M059J (cell line): ENCODE results near the gene MSMP. TPM values are rescaled to one million over a fixed set of nuclear protein-coding genes. Genes with fewer than 3 reads are reported as not detected.

ENCODE experiments used
- total RNA-seq: library from RNA; depleted of rRNA; stranded (reverse); fragments of >200 nt; shearing (Covaris generic); gene quantifications from 2 replicates; pipeline ENCODE4 v1.2.3, GENCODE V29; 2014; rRNA removed

Gene MSMP
- total RNA-seq, 1 experiment from 2014 or later = not detected

Other genes starting within 250 kb of the MSMP start
- 7.1 and 11.0 TPM in 2 replicates for gene TESK1, start 149.0 kb downstream of the MSMP start, total RNA-seq
- 0.05 and 4.1 TPM in 2 replicates for gene CD72, start 135.9 kb downstream of the MSMP start, total RNA-seq
- gene SIT1, start 103.3 kb downstream of the MSMP start, total RNA-seq = not detected in 2 replicates
- 4,274 and 18,093 TPM in 2 replicates for gene RMRP, start 96.3 kb downstream of the MSMP start, total RNA-seq
- 4.5 and 7.3 TPM in 2 replicates for gene CCDC107, start 96.0 kb downstream of the MSMP start, total RNA-seq
- 3.0 and 5.7 TPM in 2 replicates for gene ARHGEF39, start 89.1 kb downstream of the MSMP start, total RNA-seq
- gene CA9, start 80.3 kb downstream of the MSMP start, total RNA-seq = 38.2 and 67.0 TPM in 2 replicates
- gene TPM2, start 64.4 kb downstream of the MSMP start, total RNA-seq = 7.0 and 12.1 TPM in 2 replicates
- 110 and 215 TPM in 2 replicates for gene TLN1, start 22.1 kb downstream of the MSMP start, total RNA-seq
- 133 and 168 TPM in 2 replicates for gene CREB3, start 21.6 kb downstream of the MSMP start, total RNA-seq
- gene GBA2, start 5.0 kb downstream of the MSMP start, total RNA-seq = 19.6 and 22.2 TPM in 2 replicates
- gene RGP1, start 5.0 kb downstream of the MSMP start, total RNA-seq = 17.5 and 22.4 TPM in 2 replicates
- gene NPR2, start 37.3 kb upstream of the MSMP start, total RNA-seq = 4.4 and 7.6 TPM in 2 replicates
- 0.86 and 2.3 TPM in 2 replicates for gene SPAG8, start 58.0 kb upstream of the MSMP start, total RNA-seq
- gene HINT2, start 60.8 kb upstream of the MSMP start, total RNA-seq = 53.5 and 92.9 TPM in 2 replicates
- not detected in 2 replicates for gene FAM221B, start 74.5 kb upstream of the MSMP start, total RNA-seq
- 1.9 and 4.2 TPM in 2 replicates for gene TMEM8B, start 75.0 kb upstream of the MSMP start, total RNA-seq
- not detected in 2 replicates for gene OR13J1, start 116.1 kb upstream of the MSMP start, total RNA-seq
- gene HRCT1, start 151.9 kb upstream of the MSMP start, total RNA-seq = 1.6 and 3.1 TPM in 2 replicates
- not detected in 2 replicates for gene SPAAR, start 155.2 kb upstream of the MSMP start, total RNA-seq
- not detected in 2 replicates for gene OR2S2, start 203.9 kb upstream of the MSMP start, total RNA-seq